GM12878 (cell line): ENCODE data around the gene TMEM168.

ENCODE experiments used
- BHLHE40 ChIP-seq, 2 experiments: fragments of 450-650 bp in 1 of 2; IDR thresholded peaks; 2 replicates each; pipeline ENCODE4 v1.6.1; 2011 to 2017; ENCODE audit warnings: low read depth in 2 of 2, borderline replicate concordance in 1 of 2, improper control_type of control experiment in 1 of 2, low read length in 1 of 2, mild to moderate bottlenecking in 1 of 2
- JUND ChIP-seq: IDR thresholded peaks from 2 replicates; pipeline ENCODE4 v1.6.1; 2012; ENCODE audit warnings: low read depth, mild to moderate bottlenecking, low read length, improper control_type of control experiment, moderate library complexity
- SMAD1 ChIP-seq: fragments of 450-650 bp; IDR thresholded peaks from 2 replicates; pipeline ENCODE4 v1.6.1; 2018; ENCODE audit warnings: mild to moderate bottlenecking, low read depth; ENCODE audit not compliant: partially characterized antibody

- TF ChIP-seq JUND (no peak), SMAD1 (no peak), BHLHE40 (IDR thresholded peaks at IDR 0.05; ENCODE audit: borderline replicate concordance in 1 of 2, low read depth in 2 of 2, low read length in 1 of 2) (no peak)
Measured at GRCh38 chr7:112721366-112721765, 68.8 kb downstream of the TMEM168 start.
